HUDEP-2 (cell line): ENCODE results near the gene RASSF6.
A peak's percentile ranks its signal among the peaks of the same experiment; 100 is the strongest.
"Not testable (repeated sequence)": the region's sequence is repeated elsewhere in the genome, so short reads cannot be mapped to it uniquely, and the experiment has no call there.

Source experiments
- DNase-seq, 76 experiments: peaks; one replicate each; lab custom pipeline; 2025; ENCODE audit not compliant: unreplicated experiment in 76 of 76; lab: John Stamatoyannopoulos, UW

RASSF6 gene

DNA sequence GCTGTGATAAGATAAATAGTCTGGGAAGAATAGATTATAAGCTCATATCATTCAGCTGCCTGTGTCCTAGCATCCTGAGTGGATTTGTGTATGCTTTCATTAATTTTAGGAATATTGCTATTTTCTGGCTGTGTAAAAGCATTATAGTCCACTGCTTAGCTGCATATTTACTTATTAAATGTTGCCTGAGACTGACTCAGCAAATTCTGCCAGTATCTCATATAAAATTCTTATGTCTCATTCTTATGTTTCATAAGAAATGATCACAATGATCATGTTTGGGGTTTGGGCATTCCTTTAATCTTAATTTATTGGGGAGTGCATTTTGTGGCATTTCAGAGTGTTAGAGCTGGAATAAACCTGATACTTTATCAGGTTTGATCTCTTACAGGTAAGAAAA lies 34.9 kb downstream of the RASSF6 start:
- DNase-seq: no peak

DNA sequence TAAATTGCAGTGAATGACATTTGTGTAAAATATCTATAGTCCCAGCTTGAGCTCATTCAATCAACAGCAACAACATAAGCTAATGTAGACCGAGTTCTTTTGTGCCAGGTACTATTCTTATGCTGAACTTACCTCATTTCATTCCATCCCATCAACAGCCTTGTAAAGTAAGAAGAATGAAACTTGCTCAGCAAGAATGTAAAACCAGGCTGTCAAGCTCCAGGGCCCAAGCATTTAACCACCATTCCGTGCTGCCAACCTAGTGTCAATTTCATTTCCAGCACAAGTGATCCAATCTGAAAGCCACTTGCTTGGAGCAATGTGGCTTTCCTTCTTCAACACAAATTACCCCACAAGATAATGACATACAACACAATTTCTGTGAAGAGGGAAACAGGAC lies 36.6 kb downstream of the RASSF6 start:
- DNase-seq: no peak

DNA sequence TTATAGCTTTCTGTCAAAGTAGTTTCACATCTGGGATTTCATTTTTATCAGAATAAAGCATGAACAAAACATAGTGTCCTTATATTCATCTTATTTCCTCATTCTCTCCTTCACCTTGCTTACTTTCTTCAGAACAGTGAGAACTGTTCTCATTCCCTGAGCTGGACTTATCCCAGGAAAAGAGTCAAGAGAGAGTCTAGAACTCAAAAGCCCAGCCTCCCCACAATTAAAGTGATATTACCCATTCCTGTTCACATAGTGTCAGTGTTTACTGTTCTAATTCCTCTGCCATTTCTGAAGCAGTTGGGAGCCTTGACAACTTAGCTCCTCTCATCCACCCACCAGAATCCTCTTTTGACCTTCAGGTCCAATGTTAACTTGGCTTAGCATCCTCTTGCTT lies 42.9 kb downstream of the RASSF6 start:
- DNase-seq: no peak

DNA sequence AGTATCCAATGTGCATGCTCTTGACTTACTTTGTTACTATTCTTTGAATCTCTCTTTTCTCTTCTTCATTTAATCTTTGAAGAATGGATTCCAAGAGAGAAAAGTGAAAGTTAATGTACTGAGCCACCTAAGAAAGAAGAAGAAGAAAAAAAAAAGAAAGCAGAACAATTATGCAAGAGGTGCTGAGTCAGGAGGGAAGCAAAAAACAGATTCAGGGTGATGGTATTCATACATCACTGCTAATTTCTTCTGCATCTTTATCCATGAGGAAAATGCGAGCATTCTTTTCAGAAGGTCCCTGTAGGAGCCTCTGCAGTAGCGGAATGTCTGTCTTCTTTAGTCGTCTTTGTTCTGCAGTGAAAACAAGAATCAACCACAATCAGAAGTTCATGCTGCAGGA lies 43.9 kb downstream of the RASSF6 start:
- no peak for DNase-seq

DNA sequence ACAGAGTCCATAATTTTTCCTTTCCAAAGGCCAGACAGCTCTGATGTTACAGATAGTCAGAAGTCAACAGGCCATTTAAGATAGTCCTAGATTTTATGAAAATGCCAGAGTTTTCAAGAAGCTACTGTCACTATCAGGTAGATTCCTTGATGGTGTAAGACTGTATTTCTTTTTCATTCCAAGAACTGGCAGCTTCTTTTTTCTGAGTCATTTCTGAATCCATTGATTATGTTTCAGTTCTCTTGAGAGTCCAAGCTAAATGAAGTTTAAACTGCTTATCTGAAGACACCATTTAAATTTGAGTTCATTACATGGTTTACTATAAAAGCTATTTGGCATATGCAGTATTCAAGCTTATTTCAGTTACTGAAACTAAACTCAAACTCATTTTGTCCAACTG lies 44.6 kb downstream of the RASSF6 start:
- DNase-seq: no peak

DNA sequence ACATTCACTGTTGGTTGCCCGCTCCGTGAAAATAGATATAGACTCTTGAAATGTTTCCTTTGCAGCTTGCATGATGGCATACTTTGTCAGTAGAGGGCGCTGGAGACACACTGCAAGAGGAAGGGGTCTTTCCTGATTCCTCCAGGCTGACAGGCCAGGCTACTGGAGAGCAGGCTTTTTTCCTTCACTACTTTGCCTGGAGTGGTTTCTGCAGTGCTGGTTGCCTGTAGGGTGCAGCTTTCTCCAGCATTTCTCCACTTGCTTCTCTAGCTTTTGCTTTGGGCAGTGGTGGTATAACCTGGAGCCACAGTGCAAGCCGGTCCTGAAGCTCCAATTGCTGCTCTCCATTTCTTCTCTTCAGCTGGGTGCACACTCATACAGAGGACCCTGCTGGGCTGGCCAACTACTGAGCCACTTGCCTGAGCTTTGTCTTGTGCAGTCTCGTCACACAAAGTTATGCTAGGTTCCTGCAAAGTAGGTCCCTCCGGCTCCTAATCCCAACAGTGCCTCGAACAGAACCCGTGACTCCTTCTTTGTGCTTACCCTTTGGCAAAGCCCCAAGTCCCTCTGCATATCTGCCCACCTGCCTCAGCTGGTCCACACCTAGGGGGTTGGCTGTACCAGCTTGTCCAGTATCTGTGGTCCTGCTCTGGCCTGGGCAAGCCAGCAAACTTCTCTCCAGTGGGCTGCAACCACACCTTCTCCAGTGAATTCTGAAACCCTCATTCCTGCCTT lies 46.3 kb downstream of the RASSF6 start:
- DNase-seq: peak in 28 of 76 experiments; percentile 0 to 45 (median 6)

DNA sequence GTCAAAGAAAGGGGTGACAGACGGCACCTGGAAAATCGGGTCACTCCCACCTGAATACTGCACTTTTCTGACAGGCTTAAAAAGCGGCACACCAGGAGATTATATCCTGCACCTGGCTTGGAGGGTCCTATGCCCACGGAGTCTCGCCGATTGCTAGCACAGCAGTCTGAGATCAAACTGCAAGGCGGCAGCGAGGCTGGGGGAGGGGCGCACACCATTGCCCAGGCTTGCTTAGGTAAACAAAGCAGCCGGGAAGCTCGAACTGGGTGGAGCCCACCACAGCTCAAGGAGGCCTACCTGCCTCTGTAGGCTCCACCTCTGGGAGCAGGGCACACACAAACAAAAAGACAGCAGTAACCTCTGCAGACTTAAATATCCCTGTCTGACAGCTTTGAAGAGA lies 69.4 kb downstream of the RASSF6 start:
- DNase-seq: not testable (repeated sequence)

DNA sequence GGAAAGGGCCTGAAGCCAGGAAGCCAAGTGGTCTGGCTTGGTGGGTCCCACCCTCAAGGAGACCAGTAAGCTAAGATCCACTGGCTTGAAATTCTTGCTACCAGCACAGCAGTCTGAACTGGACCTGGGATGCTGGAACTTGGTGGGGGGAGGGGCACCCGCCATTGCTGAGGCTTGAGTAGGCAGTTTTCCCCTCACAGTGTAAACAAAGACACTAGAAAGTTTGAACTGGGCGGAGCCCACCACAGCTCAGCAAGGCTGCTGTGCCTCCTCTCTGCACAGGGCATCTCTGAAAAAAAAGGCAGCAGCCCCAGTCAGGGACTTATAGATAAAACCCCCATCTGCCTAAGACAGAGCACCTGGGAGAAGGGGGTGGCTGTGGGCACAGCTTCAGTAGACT lies 75.6 kb downstream of the RASSF6 start:
- DNase-seq: no peak

DNA sequence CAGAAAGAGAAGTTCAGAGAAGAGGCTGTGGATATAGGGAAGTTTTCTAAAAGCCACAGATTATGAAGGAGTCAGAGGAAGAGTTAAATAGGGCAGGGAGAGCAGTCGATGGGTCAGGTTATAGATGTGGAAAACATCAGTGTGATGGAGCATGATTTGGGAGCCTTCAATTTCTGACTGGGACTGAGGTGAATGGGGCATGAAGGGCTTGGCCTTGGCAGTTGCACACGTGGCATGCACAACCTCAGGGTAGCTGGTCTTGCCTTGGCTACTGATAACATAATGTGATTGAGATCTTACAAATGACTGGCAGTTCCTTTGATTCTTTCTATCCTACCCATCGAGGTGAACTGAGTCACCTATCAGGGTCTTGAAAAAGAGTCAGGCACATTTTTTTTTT lies 79.0 kb downstream of the RASSF6 start:
- no peak for DNase-seq

DNA sequence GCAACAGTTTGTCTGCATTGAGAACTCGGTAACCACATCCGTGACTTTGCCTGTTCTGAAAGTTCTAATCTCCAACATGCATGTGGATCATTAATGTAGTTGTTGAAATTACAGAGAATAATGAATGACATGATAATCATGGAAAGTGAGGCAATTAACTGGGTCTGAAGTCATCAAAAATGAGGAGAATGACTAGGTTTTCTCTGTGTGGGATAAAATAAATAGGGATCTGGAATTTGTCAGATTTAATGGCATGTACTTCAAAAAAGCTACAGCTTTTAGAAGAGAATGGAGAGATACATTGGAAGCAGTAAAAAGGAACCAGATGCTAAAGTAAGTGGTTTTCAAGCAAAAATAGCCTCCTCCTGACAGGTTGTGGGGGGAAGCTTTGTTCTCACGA lies 79.4 kb downstream of the RASSF6 start:
- DNase-seq: no peak

DNA sequence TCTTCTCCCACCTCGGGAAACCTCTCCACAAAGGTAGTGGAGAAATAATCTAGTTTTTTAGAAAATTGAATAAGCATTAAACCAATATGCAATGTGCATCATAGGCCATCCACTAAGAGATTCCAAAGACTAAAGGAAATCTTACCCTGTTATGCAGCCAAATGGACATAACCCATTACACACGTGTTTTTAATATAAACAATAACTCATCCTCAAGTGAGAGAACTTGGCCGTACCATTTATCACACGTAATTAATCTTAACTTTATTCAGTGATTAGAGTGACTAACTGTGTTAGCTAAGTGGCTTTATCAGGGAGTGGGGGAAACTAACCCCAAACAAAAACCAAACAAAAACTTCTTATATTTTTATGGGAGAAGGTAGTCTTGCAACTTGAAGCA lies 80.8 kb downstream of the RASSF6 start:
- DNase-seq: no peak

DNA sequence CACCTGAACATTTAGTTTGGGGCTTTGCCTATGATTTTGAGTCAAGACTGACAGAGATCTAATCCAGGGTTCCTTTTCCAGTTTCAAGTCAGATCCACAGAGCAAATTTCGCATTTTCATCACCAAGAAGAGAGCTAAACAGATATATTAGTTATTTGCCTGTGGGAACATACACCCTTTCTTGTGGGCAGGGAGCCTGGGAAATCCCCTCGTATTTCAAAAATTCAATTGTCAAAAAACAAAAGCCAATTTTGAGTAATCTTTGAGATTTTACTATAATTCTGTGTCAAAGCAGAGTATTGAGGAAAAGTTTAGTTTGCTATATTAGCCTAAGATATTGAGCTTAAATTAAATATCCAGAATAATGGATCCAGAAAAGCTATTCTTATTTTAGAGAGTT lies 82.1 kb downstream of the RASSF6 start:
- no peak for DNase-seq

DNA sequence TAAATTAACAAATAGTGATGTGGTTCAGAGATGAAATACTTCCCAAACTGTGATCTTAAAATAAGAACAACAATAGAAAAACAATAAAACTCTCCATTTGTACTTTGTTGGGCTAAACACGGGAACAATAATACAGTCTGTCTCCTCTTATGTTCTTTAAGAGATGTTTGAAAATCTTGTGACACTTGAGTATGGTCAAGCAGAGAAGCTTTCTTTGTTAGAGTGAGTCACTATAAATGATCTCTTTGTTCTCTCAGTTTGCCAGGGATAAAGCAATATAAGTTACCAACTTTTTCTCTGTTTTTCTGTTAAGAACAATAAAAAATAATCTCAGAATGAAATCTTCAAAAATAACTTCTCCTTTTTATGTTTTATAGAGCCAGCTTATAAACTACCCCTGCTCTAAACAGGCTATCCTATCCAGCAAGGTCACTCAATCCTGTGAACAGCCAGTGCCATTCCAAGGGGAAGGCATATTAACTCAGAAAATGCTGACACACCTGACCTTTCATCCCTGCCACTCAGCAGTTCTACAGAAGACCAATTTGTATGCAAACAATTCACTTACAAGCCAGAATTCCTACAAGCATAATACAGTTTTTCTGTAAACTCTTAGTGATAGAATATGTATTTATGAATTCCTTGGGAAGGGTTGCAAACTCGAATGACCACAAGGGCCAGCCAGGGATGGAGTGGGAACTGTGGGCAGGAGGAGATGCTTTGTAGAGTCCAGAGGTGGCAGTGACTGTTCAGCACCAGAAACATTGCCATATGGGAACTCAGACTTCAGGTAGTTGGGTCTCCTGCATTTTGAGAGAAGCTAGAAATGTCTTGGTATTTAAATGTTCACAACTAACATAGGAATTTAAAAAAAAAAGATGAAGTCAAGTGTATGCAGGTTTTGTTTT lies 86.5 kb downstream of the RASSF6 start:
- no peak for DNase-seq

DNA sequence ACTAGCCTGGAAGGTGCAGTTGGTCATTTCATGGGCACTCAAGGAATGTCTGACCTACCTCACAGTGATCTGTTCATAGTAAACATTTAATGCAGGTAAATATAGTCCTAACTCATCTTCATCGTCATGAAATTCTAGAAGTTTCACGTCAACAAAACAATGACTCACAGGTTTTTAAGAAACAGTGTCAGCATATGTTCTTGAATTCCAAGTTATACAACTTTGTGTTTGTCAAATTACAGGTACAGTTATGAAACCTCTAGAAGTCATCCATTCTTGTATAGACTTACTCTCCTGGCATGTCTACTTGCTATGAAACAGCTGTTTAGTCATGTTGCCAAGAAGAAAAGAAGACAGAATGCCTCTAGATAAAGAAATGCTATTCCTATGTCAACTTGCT lies 92.1 kb downstream of the RASSF6 start:
- DNase-seq: no peak

DNA sequence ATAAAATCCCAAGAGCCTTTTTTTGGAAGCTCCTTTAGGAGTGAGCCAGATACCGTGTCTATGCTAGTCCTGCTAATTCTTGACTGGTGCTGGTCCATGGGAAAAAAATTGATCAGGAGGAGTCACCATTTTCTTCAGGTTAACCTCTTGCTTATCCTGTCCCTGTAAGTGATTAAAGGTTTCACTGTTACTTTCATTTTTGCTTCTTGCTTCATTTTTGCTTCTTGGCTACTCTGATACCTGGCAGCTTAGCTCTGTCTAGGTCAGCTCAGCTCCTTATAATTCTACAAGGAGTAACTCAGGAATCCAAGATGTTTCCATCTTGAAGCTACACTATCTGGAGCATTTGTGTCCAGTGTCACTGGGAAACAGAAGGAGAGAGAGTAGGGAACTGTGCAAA lies 93.0 kb downstream of the RASSF6 start:
- no peak for DNase-seq

DNA sequence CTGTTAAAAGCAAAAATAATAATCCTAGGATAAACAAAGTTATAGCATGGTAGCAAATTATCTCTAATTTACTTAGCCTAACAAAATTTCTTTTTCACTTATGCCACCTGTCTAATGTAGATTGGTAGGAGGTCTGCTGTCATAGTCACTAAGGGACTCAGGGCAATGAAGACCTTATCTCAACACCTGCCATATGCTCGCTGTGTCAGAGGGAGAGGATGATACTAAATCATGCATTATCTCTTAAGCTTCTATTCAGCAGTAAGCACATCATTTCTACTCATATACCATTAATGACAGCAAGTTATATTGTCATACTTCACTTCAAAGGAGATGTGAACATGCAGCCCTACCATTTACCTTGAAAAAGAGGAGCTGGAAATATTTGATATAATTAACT lies 94.6 kb downstream of the RASSF6 start:
- DNase-seq: no peak

DNA sequence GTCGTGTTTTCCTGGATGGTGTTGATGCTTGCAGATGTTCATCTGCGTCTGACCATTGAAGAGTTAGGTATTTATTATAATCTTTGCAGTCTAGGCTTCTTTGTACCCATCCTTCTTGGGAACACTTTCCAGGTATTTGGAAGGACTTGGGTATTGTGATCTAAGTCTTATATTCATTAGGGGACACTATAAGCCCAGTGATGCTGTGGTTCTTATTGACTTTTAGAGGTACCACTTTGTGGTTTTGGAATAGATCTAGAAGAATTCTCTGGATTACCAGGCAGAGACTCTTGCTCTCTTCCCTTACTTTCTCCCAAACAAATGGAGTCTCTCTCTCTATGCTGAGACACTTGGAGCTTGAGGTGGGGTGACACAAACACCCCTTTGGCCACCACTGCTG lies 97.1 kb downstream of the RASSF6 start:
- DNase-seq: no peak
